ENCODE measurements around the gene PHKG1.
"Not testable (repeated sequence)": the region's sequence is repeated elsewhere in the genome, so short reads cannot be mapped to it uniquely, and the experiment has no call there.

Gene PHKG1

GRCh38 chr7:56040730-56041129, 52.0 kb downstream of the PHKG1 start:
- POLR2A ChIA-PET: interaction anchor here (0.6 to 1.3 kb wide), 2 partner anchors 10 to 24 kb away, joined by 3 to 5 read pairs; partner anchors contain the start of genes CCT6A and PSPH
- CTCF ChIA-PET: interaction anchor here (0.7 to 1.2 kb wide), 3 partner anchors 11 to 399 kb away, joined by 3 read pairs; partner anchors contain the start of genes CCT6A and PSPH
- no peak for TF ChIP-seq CTCF (IDR thresholded peaks at IDR 0.05; ENCODE audit: control extremely low read depth, extremely low read depth, low read depth, missing control alignments)
- no peak for DNase-seq (ENCODE audit: extremely low spot score)

GRCh38 chr7:56033671-56034432, 58.9 kb downstream of the PHKG1 start:
- CTCF ChIA-PET: interaction anchor here (0.7 to 2.4 kb wide), 7 partner anchors 12 to 69 kb away, joined by 3 to 8 read pairs (median 4); partner anchors contain the start of genes CCT6A and PSPH
- no peak for TF ChIP-seq CTCF (IDR thresholded peaks at IDR 0.05; ENCODE audit: control extremely low read depth, extremely low read depth, low read depth, missing control alignments)
- peak; percentile 86 for DNase-seq (ENCODE audit: extremely low spot score)
- POLR2A ChIA-PET: interaction anchor here (1.2 kb wide), 1 partner anchor 17 kb away, joined by 4 read pairs; the partner anchor contains the start of genes CCT6A and PSPH

GRCh38 chr7:56032578-56032977, 60.2 kb downstream of the PHKG1 start:
- DNase-seq (ENCODE audit: extremely low spot score); POLR2A ChIA-PET: not testable (repeated sequence)
- CTCF ChIA-PET: interaction anchor here (2.4 kb wide), 1 partner anchor 19 kb away, joined by 8 read pairs; the partner anchor contains the start of genes CCT6A and PSPH

- POLR2A ChIA-PET; DNase-seq (ENCODE audit: extremely low spot score): not testable (repeated sequence)
- CTCF ChIA-PET: interaction anchor here (1.6 kb wide), 1 partner anchor 17 kb away, joined by 3 read pairs; no protein-coding TSS in a partner anchor
These were observed 61.2 kb downstream of the PHKG1 start for GRCh38 chr7:56031556-56031955.

- ChIA-PET POLR2A (no interaction called here), CTCF (interaction anchor here (1.6 kb wide), 1 partner anchor 16 kb away, joined by 3 read pairs; no protein-coding TSS in a partner anchor)
- no peak for DNase-seq (ENCODE audit: extremely low spot score)
- no peak for TF ChIP-seq CTCF (IDR thresholded peaks at IDR 0.05; ENCODE audit: control extremely low read depth, extremely low read depth, low read depth, missing control alignments)
These were observed 62.4 kb downstream of the PHKG1 start for GRCh38 chr7:56030340-56030739.
